Gastrocnemius medialis (tissue), 4 donors: ENCODE data around the gene ANXA11. TPM values are rescaled to one million over a fixed set of nuclear protein-coding genes. Genes with fewer than 3 reads are reported as not detected.

Experiments
- total RNA-seq, 4 donors: library from RNA; depleted of rRNA; stranded (reverse); fragments of >200 nt; gene quantifications; one replicate each; pipeline versions ENCODE4 v1.1.0 to v1.2.3, GENCODE V29; 2016

ANXA11 gene
- total RNA-seq, 4 donors from 2014 or later, result 142 to 202 (median 173) TPM

Other genes starting within 250 kb of the ANXA11 start
- 1 to 10 TPM in 3 of 4 donors, under 1 TPM in 1; 0.73 to 7.4 (median 4.8) TPM for gene TMEM254, start 126.9 kb downstream of the ANXA11 start, total RNA-seq
- 10 to 100 TPM in 1 of 4 donors, 1 to 10 TPM in 3; 4.6 to 16.1 (median 6.9) TPM for gene PLAC9, start 72.8 kb downstream of the ANXA11 start, total RNA-seq
- gene MAT1A, start 84.1 kb upstream of the ANXA11 start, total RNA-seq, result 1 to 10 TPM in 2 of 4 donors, not detected in 2; 1.3 to 1.8 TPM
- not detected for gene DYDC1, start 151.2 kb upstream of the ANXA11 start, total RNA-seq
- not detected for gene DYDC2, start 151.2 kb upstream of the ANXA11 start, total RNA-seq
- gene PRXL2A, start 203.0 kb upstream of the ANXA11 start, total RNA-seq, result 10 to 100 TPM; 19.0 to 29.2 (median 22.5) TPM
- 10 to 100 TPM; 22.6 to 29.3 (median 26.9) TPM for gene TSPAN14, start 248.8 kb upstream of the ANXA11 start, total RNA-seq